K562 (cell line): ENCODE data around the gene TSHR. TPM values are rescaled to one million over a fixed set of nuclear protein-coding genes. Genes with fewer than 3 reads are reported as not detected.

Experiments
- ASH1L ChIP-seq: fragments of 450-650 bp; IDR thresholded peaks from 2 replicates; pipeline ENCODE4 v1.6.1; 2018; ENCODE audit warnings: borderline replicate concordance, mild to moderate bottlenecking, low read depth; ENCODE audit not compliant: partially characterized antibody
- DACH1 ChIP-seq: fragments of 450-650 bp; IDR thresholded peaks from 2 replicates; pipeline ENCODE4 v1.6.1; 2018; ENCODE audit not compliant: partially characterized antibody
- JUND ChIP-seq, 2 experiments: IDR thresholded peaks; 2 replicates in 1 of 2; 3 replicates in 1 of 2; pipeline ENCODE4 v1.6.1; 2011; ENCODE audit warnings: borderline replicate concordance in 2 of 2, low read depth in 2 of 2, low read length in 2 of 2, improper control_type of control experiment in 1 of 2, missing biosample characterization in 1 of 2, missing genetic modification characterization in 1 of 2, missing genetic modification reagents in 1 of 2
- MEIS2 ChIP-seq: fragments of 450-650 bp; IDR thresholded peaks from 2 replicates; pipeline ENCODE4 v1.6.1; 2014; ENCODE audit warnings: mild to moderate bottlenecking; ENCODE audit not compliant: partially characterized antibody
- PHB ChIP-seq: fragments of 250-450 bp; sonication (Bioruptor Pico); IDR thresholded peaks from 2 replicates; pipeline ENCODE4 v1.5.0; 2021
- PHTF2 ChIP-seq: fragments of 250-450 bp; sonication (Bioruptor Pico); IDR thresholded peaks from 2 replicates; pipeline ENCODE4 v1.5.0; 2021; ENCODE audit warnings: mild to moderate bottlenecking
- ZFP1 ChIP-seq: fragments of 450-650 bp; formaldehyde crosslinking; IDR thresholded peaks from 2 replicates; pipeline ENCODE4 v1.4.0; 2020; ENCODE audit warnings: mild to moderate bottlenecking, mixed read lengths
- ZNF175 ChIP-seq: fragments of 200-800 bp; sonication (Bioruptor generic); IDR thresholded peaks from 2 replicates; pipeline ENCODE4 v1.6.1; 2016; ENCODE audit warnings: low read depth, mild to moderate bottlenecking, missing genetic modification characterization, missing compliant biosample characterization
- ZNF586 ChIP-seq: fragments of 450-650 bp; formaldehyde crosslinking; conservative IDR thresholded peaks from 2 replicates; pipeline ENCODE4 v1.4.0; 2020; ENCODE audit warnings: mild to moderate bottlenecking, moderate library complexity
- polyA plus RNA-seq, 8 experiments: library from polyadenylated mRNA; depleted of rRNA in 4 of 8; stranded (reverse) in 5 of 8; unstranded in 3 of 8; fragments of >200 nt; fragmentation: Nextera tagmentation in 2 of 8; fragmentation: Illumina TruSeq in 1 of 8; extraction: Ambion mirVana in 2 of 8; extraction: Trizol in 1 of 8; gene quantifications; 2 replicates each; pipeline versions ENCODE4 v1.2.1 to v1.2.3, GENCODE V29; 2011 to 2014; ENCODE audit warnings: inconsistent platforms in 1 of 8, missing spikeins in 1 of 8
- total RNA-seq, 7 experiments: library from RNA; depleted of rRNA in 6 of 7; stranded (reverse); fragments of >200 nt in 6 of 7; fragmentation: Illumina TruSeq in 2 of 7; extraction: Trizol in 2 of 7; gene quantifications; 2 replicates each; pipeline versions ENCODE4 v1.2.1 to v1.2.3, GENCODE V29; 2011 to 2021; ENCODE audit warnings: low replicate concordance in 1 of 7
- TF ChIP-seq, protein P1 (sequence below): fragments of 200-600 bp; sonication (generic); IDR thresholded peaks from one replicate; pipeline ENCODE4 v1.6.1; 2012; ENCODE audit warnings: mild to moderate bottlenecking, low read depth, low read length, inconsistent platforms
- TF ChIP-seq, protein P2 (sequence below): fragments of 450-650 bp; formaldehyde crosslinking; IDR thresholded peaks from 2 replicates; pipeline ENCODE4 v1.4.0; 2020; ENCODE audit warnings: mild to moderate bottlenecking, moderate library complexity
- TF ChIP-seq, protein P3 (sequence below): fragments of 200-800 bp; sonication (Bioruptor generic); IDR thresholded peaks from 2 replicates; pipeline ENCODE4 v1.6.1; 2017; ENCODE audit warnings: missing genetic modification characterization, missing compliant biosample characterization
- TF ChIP-seq, protein P4 (sequence below): fragments of 250-450 bp; sonication (Bioruptor Pico); IDR thresholded peaks from 2 replicates; pipeline ENCODE4 v1.5.0; 2021

TSHR gene
- total and polyA plus RNA-seq, 9 of the 15 experiments (the other 6 are each of a cell fraction or from before 2014, with no cell fraction given): 0.01 to 0.10 TPM; not detected in 7

DNA sequence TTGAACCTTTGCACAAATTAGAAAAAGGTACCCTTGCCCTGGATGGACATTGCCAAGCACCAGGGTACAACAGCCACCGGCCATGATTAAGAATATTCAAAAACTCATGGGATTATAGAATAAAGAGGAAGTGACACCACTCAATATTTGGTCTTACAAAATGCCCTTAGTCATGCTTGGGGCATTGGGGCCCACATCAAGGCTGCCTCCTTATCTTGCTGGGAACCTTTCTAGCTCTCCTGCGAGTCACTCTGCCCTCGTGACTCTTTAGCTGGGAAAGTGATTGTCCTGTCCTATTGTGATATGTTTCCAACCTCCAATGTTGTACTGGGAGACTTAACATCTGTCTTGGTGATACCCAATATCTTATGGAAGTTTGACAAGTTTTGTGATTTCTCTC lies 207.5 kb downstream of the TSHR start (continued):
- TF ChIP-seq, protein P1, sequence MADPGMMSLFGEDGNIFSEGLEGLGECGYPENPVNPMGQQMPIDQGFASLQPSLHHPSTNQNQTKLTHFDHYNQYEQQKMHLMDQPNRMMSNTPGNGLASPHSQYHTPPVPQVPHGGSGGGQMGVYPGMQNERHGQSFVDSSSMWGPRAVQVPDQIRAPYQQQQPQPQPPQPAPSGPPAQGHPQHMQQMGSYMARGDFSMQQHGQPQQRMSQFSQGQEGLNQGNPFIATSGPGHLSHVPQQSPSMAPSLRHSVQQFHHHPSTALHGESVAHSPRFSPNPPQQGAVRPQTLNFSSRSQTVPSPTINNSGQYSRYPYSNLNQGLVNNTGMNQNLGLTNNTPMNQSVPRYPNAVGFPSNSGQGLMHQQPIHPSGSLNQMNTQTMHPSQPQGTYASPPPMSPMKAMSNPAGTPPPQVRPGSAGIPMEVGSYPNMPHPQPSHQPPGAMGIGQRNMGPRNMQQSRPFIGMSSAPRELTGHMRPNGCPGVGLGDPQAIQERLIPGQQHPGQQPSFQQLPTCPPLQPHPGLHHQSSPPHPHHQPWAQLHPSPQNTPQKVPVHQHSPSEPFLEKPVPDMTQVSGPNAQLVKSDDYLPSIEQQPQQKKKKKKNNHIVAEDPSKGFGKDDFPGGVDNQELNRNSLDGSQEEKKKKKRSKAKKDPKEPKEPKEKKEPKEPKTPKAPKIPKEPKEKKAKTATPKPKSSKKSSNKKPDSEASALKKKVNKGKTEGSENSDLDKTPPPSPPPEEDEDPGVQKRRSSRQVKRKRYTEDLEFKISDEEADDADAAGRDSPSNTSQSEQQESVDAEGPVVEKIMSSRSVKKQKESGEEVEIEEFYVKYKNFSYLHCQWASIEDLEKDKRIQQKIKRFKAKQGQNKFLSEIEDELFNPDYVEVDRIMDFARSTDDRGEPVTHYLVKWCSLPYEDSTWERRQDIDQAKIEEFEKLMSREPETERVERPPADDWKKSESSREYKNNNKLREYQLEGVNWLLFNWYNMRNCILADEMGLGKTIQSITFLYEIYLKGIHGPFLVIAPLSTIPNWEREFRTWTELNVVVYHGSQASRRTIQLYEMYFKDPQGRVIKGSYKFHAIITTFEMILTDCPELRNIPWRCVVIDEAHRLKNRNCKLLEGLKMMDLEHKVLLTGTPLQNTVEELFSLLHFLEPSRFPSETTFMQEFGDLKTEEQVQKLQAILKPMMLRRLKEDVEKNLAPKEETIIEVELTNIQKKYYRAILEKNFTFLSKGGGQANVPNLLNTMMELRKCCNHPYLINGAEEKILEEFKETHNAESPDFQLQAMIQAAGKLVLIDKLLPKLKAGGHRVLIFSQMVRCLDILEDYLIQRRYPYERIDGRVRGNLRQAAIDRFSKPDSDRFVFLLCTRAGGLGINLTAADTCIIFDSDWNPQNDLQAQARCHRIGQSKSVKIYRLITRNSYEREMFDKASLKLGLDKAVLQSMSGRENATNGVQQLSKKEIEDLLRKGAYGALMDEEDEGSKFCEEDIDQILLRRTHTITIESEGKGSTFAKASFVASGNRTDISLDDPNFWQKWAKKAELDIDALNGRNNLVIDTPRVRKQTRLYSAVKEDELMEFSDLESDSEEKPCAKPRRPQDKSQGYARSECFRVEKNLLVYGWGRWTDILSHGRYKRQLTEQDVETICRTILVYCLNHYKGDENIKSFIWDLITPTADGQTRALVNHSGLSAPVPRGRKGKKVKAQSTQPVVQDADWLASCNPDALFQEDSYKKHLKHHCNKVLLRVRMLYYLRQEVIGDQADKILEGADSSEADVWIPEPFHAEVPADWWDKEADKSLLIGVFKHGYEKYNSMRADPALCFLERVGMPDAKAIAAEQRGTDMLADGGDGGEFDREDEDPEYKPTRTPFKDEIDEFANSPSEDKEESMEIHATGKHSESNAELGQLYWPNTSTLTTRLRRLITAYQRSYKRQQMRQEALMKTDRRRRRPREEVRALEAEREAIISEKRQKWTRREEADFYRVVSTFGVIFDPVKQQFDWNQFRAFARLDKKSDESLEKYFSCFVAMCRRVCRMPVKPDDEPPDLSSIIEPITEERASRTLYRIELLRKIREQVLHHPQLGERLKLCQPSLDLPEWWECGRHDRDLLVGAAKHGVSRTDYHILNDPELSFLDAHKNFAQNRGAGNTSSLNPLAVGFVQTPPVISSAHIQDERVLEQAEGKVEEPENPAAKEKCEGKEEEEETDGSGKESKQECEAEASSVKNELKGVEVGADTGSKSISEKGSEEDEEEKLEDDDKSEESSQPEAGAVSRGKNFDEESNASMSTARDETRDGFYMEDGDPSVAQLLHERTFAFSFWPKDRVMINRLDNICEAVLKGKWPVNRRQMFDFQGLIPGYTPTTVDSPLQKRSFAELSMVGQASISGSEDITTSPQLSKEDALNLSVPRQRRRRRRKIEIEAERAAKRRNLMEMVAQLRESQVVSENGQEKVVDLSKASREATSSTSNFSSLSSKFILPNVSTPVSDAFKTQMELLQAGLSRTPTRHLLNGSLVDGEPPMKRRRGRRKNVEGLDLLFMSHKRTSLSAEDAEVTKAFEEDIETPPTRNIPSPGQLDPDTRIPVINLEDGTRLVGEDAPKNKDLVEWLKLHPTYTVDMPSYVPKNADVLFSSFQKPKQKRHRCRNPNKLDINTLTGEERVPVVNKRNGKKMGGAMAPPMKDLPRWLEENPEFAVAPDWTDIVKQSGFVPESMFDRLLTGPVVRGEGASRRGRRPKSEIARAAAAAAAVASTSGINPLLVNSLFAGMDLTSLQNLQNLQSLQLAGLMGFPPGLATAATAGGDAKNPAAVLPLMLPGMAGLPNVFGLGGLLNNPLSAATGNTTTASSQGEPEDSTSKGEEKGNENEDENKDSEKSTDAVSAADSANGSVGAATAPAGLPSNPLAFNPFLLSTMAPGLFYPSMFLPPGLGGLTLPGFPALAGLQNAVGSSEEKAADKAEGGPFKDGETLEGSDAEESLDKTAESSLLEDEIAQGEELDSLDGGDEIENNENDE: no peak
- TF ChIP-seq, protein P2, sequence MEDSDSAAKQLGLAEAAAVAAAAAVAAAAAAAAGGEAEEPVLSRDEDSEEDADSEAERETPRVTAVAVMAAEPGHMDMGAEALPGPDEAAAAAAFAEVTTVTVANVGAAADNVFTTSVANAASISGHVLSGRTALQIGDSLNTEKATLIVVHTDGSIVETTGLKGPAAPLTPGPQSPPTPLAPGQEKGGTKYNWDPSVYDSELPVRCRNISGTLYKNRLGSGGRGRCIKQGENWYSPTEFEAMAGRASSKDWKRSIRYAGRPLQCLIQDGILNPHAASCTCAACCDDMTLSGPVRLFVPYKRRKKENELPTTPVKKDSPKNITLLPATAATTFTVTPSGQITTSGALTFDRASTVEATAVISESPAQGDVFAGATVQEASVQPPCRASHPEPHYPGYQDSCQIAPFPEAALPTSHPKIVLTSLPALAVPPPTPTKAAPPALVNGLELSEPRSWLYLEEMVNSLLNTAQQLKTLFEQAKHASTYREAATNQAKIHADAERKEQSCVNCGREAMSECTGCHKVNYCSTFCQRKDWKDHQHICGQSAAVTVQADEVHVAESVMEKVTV (CRISPR knock-in tag): no peak
- no peak for TF ChIP-seq ZNF586 (CRISPR knock-in tag)
- TF ChIP-seq ZFP1 (CRISPR knock-in tag): no peak
- TF ChIP-seq ASH1L: no peak
- TF ChIP-seq PHTF2 (CRISPR knock-in tag): no peak
- TF ChIP-seq, protein P3, sequence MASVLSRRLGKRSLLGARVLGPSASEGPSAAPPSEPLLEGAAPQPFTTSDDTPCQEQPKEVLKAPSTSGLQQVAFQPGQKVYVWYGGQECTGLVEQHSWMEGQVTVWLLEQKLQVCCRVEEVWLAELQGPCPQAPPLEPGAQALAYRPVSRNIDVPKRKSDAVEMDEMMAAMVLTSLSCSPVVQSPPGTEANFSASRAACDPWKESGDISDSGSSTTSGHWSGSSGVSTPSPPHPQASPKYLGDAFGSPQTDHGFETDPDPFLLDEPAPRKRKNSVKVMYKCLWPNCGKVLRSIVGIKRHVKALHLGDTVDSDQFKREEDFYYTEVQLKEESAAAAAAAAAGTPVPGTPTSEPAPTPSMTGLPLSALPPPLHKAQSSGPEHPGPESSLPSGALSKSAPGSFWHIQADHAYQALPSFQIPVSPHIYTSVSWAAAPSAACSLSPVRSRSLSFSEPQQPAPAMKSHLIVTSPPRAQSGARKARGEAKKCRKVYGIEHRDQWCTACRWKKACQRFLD (CRISPR knock-in tag): peak; percentile 51; the same call in 1 of the 2 replicates
- peak; percentile 4 for TF ChIP-seq MEIS2
- TF ChIP-seq ZNF175 (CRISPR knock-in tag): peak; percentile 24; the same call in 1 of the 2 replicates
- no peak for TF ChIP-seq DACH1
- TF ChIP-seq, protein P4, sequence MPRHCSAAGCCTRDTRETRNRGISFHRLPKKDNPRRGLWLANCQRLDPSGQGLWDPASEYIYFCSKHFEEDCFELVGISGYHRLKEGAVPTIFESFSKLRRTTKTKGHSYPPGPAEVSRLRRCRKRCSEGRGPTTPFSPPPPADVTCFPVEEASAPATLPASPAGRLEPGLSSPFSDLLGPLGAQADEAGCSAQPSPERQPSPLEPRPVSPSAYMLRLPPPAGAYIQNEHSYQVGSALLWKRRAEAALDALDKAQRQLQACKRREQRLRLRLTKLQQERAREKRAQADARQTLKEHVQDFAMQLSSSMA (CRISPR knock-in tag): no peak
- TF ChIP-seq JUND (IDR thresholded peaks at IDR 0.05; ENCODE audit: borderline replicate concordance, low read depth, low read length): peak; percentile 43; the same call in 1 of the 2 replicates
- TF ChIP-seq JUND (tag; IDR thresholded peaks at IDR 0.05; ENCODE audit: borderline replicate concordance, low read depth, low read length): peak; percentile 52; the same call in 1 of the 3 replicates
- TF ChIP-seq PHB (CRISPR knock-in tag): no peak
